ENCODE data around the gene PCNX2.

The PCNX2 gene

GRCh38 chr1:233313434-233314155, 18.1 kb upstream of the PCNX2 start:
- no peak for DNase-seq

GRCh38 chr1:233304489-233305102, 9.1 kb upstream of the PCNX2 start:
- DNase-seq = no peak

- no peak for DNase-seq
These were observed 4.8 kb upstream of the PCNX2 start for GRCh38 chr1:233300326-233300725.

- DNase-seq = no peak
These were observed 3.9 kb upstream of the PCNX2 start for GRCh38 chr1:233299450-233299849.

- DNase-seq = no peak
These were observed 424 bp upstream of the PCNX2 start for GRCh38 chr1:233295975-233296322.

- DNase-seq = peak; percentile 25
These were observed 650 bp downstream of the PCNX2 start for GRCh38 chr1:233294913-233295236.

GRCh38 chr1:233293556-233294446, 1.7 kb downstream of the PCNX2 start:
- DNase-seq = no peak

GRCh38 chr1:233290396-233291034, 5.0 kb downstream of the PCNX2 start:
- DNase-seq = no peak

- no peak for DNase-seq
These were observed 5.8 kb downstream of the PCNX2 start for GRCh38 chr1:233289676-233290075.

- DNase-seq = no peak
These were observed 13.0 kb downstream of the PCNX2 start for GRCh38 chr1:233282582-233282886.

- no peak for DNase-seq
These were observed 13.6 kb downstream of the PCNX2 start for GRCh38 chr1:233281711-233282581.

- no peak for DNase-seq
These were observed 15.6 kb downstream of the PCNX2 start for GRCh38 chr1:233279971-233280370.

GRCh38 chr1:233278631-233279030, 16.9 kb downstream of the PCNX2 start:
- DNase-seq = no peak

GRCh38 chr1:233277637-233278606, 17.6 kb downstream of the PCNX2 start:
- DNase-seq = no peak

GRCh38 chr1:233269656-233270055, 25.9 kb downstream of the PCNX2 start:
- DNase-seq = no peak

- DNase-seq = no peak
These were observed 27.0 kb downstream of the PCNX2 start for GRCh38 chr1:233268389-233269022.

GRCh38 chr1:233261695-233262094, 33.8 kb downstream of the PCNX2 start:
- no peak for DNase-seq

GRCh38 chr1:233261206-233261605, 34.3 kb downstream of the PCNX2 start:
- DNase-seq = no peak

GRCh38 chr1:233257786-233258185, 37.7 kb downstream of the PCNX2 start:
- DNase-seq = no peak

GRCh38 chr1:233256789-233257188, 38.7 kb downstream of the PCNX2 start:
- no peak for DNase-seq

GRCh38 chr1:233256191-233256590, 39.3 kb downstream of the PCNX2 start:
- no peak for DNase-seq

All from femur (tissue), 1 donor.